GM21786 (cell line): ENCODE measurements around the gene PPP1R10.

Experiments
- ATAC-seq: cut with Tn5 transposase; IDR thresholded peaks from one replicate; pipeline ENCODE4 v1.9.1; 2021; ENCODE audit not compliant: unreplicated experiment

PPP1R10 gene

DNA sequence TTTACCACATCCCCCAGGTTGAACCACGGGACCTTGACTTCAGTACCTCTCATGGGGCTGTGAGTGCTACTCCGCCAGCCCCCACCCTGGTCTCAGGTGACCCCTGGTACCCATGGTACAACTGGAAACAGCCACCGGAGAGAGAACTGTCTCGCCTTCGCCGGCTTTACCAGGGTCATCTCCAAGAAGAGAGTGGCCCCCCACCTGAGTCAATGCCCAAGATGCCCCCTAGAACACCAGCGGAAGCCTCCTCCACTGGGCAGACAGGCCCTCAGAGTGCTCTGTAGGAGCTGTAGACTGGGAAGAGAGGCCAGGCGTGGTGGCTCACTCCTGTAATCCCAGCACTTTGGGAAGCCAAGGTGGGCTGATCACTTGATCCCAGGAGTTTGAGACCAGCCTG is 8.5 kb upstream of the PPP1R10 start:
- no peak for ATAC-seq

DNA sequence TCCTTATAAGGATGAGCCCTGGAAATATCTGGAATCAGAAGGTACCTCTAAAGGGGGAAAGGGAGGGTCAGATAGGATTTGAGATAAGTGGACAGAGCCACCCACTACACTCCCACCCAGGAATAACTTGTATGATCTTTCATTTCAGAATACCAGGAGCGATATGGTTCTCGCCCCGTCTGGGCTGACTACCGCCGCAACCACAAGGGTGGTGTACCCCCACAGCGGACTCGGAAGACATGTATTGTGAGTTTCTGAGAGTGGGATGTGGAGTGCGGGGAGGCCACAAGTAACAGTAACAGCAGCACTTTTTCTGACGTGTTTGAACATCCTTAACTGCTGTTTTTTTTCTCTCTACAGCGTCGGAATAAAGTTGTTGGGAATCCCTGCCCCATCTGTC is 2.5 kb upstream of the PPP1R10 start:
- ATAC-seq, result no peak

DNA sequence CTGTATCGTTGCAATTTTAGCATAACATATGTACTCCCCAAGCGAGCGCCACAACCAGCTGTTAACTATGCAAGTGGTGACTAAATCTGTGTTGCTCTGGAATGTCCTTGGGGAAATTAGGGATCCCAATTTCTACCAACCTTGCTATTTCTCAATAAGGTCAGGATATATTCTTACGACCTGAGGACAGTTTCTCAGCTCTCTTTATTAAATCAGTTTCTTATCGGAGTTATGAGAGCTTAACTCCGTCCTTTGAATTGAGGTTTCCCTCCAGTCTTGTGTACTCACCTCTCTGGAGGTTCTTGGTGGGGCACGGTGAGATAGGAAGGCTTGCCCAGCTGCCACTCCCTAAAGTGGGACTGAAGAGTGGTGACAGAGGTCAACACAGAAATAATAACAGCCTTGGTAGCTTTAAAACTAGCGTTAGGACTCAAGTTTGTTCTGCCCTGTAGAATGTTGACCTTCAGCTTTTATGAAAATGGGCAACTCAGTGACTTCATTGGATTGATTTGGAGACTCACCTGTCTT is 1.3 kb upstream of the PPP1R10 start:
- ATAC-seq, result no peak

DNA sequence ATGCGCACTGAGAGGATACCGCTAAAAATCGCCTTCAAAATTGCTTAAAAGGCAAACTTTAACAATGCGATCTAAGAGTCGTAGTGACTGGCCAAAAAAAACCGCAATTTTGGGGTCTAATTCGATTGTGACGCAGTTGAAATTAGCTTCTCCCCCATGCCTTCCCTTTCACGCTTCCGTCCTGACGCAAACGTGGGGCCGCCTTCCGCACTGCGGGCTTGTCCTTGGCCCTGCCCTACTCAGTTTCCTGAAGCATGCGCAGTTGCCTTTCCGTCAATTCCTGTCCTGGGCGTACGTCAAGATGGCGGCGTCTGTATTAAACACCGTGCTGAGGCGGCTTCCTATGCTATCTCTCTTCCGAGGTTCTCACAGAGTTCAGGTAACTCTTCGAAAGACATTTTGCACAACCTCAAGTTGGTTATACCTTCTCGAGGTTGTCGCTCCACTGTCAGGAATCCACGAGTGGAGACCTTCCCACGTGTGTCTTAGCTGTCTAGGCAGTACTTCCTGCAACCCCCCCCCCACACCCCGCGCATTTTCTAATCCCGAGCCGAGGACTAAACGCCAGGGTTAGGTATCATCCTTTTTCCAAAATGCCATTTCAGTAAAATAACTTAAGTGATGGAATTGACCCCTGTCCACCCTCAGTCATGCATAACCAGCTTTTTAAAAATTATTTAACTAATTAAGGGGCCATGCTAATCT is 674 bp upstream of the PPP1R10 start, which contains the start of gene MRPS18B:
Gene MRPS18B (plus strand): TSS at position 276 of the 705 bp plus-strand sequence. CDS start 26 bp downstream, at position 302.
- ATAC-seq, result peak; percentile 73

DNA sequence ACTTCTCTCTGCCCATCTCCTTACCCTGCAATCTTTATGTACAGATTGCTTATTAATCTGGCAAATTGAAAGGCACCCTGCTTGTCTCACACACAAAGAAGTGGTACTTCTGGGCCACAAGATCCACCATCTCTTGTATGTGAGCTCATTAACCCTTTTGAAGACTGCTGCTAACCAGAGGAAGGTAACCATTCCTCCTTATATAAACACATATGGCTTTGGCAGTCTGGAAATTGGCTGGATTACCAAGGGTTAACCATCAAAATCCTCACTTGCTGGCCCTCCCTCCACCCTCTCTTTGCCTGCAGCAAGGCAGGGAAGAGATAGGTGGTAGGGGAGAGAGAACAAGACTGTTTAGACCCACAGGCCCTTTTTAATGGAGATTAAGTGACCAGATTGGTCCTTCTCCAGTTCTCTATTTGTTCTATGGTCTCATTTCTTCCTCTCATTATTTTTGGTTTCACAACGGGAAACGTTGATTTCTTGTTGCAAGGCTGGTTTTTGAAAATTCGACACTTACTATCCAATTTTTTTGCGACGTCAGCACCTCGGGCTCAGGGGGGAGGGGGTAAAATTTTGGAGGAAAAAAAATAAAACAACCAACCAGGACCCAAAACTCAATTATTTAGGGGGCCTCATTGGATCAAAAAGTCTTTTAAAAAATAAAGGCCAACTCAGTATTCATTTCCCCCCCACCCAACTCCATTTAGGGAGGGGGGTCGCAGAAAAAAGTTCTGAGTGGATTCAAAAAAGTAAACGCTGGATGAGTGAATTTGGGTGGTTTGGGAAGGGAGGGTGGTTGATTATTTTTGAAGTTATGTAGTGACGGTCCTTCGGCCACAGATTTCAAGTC is 859 bp downstream of the PPP1R10 start:
- ATAC-seq, result no peak

DNA sequence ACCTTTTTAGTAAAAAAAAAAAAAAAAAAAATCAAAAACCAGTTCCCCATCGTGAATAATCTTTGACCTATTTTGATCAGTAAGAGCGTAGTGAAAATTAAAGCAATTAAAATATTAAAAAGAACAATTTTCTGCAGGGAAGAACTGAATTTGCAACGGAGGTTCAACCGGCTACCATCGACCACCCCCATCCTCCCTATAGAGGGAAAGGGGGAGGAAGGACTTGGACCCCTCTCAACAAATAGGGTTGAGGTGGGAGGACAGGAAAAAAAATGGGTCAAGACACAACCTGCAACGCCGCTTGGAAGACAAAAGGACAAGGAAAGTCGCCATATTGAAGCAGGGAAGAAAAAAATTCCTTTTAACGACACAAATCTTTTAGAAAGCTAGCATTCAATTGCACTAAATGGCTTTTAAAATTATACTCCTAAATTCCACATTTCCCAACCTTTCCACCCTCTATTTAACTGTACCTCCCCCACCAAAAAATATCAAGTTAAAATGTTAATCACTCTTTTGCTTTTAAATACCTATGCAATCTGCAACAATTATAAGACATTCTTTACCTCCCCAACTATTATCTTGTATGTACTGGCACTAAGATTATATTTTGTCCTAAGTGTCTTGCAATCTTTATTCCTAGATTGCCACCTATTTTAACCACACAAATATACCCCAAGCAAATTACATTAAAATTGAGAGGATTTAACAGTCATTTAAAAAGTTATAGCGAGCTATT is 1.7 kb downstream of the PPP1R10 start:
- ATAC-seq, result no peak

DNA sequence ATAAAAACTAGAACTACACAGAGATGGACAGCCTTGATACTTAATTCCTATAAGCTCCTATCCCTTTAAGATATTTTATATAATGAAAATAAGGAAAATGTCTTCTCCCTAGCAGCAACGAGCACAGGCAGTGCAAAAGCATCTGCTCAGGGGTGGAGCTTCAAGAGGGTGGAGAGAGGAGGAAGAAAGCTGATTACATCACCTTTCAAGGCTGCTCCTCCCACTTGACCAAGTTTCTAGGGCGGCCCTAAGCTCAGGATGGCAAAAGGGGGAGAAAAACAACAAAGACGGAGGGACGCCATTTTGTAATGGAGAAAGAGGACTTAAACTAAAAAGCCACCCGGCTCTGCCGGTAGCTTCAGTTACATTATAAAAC is 2.2 kb downstream of the PPP1R10 start:
- ATAC-seq, result peak; percentile 54

DNA sequence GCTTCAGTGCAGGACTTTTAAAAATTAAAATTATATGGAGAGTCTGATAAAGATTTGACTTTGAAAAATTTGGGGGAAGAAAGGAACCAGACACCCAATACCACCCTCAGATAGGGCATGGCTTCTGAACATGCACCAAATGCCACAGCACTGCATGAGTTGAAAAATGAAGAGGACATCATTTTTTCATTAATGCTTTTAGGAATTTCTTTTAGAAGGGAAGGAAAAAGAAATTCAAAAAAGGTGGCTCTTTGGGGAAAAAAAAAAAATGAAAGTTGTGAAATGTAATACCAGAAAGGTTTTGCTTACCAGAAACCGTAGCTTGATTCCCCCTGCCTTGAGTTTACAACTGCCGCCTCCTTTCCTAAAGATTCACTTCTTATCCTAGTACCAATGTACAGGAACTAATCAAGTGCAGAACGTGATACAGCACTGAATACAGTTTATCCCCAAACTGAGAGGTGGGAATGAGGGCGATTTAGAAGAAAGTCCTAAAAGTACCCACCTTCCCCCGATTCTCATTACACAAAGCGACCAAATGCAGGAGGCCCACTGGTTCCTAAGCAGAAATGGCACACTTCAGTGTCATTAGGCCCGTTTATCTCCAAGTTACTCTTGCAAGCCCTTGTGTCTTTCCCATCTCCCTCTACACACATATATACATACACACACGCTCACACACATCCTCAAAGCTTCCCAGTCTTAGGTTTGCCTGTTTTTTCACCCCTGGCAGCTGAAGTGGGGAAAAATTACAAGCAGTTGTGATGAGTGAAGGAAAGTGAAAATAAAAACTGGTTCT is 2.8 kb downstream of the PPP1R10 start:
- ATAC-seq, result no peak

DNA sequence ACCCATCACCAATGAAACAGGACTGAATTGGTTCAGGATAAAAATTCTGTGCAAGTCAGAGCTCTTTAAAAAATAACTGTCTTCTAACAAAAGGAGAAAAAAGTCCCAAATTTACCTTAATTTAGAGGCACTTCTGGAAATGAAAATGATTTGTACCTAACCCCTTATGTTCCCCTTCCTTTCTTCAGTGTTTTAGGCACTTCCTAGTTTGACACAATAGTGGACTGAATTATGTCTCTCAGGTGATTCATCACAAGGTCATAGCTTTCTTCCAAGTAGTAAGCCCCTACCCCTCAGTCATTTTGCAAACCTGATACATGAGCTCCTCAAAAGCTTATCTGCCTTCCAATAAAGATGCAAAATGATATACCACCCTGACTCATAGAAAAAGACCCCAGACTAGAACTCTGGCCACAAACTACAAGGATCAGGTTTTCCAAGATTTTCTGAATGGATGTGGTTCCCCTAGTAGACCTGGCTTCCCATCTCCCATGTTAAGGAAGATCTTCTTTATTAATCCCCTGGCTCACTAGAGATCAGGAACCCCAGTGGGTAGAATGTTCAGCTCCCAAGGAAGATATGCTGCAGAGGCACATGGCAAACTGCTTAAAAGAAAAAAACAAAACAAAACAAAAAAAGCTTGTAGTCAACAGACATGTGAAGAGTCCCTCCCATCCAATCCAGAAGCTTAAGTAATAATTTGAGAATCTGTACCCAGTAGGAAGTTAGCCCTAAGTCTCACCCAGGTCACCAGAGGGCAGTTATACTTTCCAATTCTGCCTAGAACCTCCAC is 3.6 kb downstream of the PPP1R10 start:
- no peak for ATAC-seq

DNA sequence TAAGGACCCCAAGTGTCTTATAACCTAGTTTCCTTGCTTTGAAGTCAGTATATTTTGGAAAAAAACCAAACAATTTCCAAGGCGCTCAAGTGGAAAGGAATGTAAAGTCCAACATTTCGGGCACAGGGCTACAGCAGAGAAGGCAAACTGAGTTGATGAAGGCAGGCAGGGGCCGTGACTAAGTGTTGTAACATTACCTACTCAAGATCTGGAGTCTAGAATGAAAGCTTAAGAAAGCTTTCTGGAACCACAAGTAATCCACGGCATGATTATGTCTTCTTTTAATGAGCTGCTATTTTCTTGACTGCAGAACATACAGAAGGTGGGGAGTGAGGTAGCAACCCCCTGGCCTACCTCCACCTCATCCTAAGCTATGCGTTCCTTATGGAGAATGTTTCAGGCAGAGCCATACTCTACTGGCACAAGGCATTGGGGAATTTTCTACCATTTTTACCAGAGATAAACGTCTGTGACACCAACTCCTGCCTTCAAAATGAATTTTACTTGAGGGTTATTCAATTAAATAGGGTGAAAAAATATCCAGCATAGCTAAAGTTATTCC is 4.3 kb downstream of the PPP1R10 start:
- no peak for ATAC-seq

DNA sequence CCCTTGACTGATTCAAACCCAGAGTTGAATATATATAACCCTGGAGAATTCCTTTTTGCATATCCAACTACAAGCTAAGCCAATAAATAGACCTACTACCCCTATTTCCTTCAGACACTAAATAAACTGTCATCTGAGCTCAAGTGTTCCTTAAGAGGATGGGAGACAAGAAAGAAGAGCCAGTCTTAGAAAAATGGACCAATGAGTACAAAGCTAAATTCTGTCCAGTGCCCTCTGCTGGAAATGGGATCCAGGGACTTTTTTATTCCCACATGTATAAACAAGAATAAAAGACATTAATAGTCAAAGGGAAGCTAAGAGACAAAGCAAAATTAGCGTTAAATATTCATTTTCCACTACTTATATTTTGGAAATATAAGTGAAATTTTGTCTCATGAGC is 4.8 kb downstream of the PPP1R10 start:
- ATAC-seq, result no peak

DNA sequence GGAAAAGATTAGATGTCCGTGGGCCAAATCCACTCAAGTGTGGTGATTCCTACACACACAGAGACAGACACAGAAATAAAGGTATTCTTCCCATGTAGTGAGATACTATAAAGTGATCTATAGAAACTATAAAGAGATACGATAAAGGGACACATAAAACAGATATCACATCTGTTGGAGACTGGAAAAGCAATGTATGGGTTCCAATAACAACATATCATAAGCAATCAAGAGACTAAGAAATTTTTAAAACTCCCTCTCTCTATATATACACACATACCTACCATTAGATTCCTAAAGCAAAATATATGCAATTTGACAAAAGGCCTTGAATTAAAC is 5.2 kb downstream of the PPP1R10 start:
- no peak for ATAC-seq

DNA sequence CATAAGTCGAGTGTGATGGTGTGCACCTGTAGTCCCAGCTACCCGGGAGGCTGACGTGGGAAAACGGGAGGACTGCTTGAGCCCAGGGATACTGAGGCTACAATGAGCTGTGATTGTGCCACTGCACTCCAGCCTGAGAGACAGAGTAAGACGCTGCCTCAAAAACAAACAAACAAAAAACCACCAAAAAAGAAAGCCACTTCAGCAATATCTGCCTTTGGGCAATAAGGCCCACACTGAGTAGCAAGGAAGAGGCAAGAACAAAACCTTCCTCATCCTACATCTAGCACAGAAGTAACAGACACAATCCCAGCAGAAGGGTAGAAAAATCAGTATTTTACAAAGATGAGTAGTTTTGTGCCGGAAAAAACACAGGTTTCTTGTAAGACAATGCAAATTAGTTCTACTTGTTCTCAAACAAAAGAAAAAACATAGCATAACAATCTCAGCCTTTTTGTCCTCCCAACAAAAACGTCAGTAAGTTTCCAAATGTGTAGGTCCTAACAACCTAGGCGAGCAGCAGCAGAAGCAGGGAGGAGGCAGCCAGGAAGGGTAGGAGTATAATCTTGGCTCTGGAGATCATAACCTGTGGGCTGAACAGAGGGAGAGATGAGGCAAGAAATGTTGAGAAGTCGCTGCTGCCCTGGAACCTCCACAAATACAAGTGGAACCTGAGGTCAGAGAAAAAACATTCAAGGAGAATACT is 5.7 kb downstream of the PPP1R10 start:
- ATAC-seq, result no peak

DNA sequence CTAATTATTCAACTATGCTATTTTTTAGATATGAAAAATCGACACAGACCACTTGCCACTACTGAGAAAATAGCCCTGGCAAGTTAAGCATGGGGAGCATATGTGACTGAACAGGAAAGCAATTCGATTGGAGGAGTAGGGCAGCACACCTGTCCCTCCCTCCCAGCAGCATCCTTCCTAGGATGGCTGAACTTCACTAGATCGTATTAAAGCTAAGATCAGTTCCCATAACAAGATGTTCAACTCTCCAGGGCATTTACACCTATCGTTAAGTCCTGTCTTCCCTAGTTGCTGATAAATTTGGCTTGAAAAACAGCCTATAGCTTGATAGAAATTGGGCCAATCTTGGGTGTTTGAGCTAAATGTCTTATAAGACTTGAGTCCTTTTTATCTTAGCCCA is 7.0 kb downstream of the PPP1R10 start:
- no peak for ATAC-seq

DNA sequence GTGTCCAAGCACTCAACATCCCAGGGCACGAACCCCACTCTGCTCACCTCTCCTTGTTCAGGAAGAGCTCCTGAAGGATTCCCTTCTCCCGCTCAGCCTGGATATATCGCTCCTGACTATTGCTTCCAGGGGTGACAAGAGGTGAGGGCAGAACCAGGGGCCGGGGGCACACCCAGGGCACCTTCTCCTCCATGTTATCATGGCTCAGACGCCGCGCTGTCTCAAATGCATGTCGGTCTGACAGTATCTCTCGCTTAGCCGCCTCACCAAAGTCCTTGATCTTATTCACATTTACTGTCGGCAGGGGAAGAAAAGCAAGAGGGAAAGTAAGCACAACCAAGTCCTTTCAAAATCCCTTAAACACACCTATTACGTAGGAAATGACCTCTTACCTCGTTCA is 13.1 kb downstream of the PPP1R10 start:
- no peak for ATAC-seq

DNA sequence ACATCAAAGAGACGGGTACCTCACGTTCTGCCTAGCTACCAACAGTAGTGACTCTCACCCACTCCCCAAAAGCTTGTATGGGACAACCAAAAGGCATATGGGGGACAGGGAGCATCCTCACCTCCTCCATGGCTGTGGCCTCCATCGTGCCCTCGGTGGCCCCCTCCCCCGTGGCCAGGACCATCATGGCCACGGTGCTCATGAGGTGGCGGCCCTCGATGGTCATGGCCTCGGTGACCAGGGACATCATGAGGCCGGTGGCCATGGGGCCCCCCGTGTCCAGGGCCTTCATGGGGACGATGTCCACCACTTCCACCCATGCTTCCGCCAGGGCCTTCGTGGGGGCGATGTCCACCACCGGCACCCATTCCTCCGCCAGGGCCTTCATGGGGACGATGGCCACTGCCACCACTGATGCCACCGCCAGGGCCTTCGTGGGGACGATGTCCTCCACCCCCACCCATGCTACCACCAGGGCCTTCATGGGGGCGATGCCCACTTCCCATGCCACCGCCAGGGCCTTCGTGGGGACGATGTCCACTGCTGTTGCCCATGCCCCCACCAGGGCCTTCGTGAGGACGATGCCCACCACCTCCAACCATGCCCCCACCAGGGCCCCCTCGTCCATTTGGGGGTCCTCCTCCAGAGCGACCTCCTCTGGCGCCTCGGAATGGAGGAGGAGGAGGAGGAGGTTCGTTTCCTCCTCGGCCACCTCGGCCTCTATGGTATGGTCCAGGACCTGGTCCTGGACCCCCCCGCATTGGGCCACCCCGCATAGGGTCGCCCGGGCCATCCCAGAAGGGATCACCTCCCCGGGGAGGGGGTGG is 15.0 kb downstream of the PPP1R10 start:
- no peak for ATAC-seq

DNA sequence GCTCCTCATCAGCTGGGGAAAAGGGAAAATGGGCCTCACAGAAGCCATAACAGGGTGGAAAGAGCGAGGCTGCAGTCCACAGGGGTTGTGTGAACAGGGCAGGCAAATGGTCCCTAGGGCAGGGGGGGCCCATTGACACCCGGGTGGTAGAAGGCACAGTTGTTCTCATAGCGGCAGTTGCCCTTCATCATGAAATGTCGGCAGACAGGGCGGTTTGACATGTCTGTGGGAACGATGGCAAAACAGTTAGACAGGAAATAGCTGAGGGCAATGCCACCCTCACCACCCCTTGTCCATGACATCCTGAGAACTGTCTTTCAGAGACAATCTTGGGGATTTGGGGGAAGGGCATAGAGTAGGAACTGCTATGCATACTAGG is 15.6 kb downstream of the PPP1R10 start:
- no peak for ATAC-seq

DNA sequence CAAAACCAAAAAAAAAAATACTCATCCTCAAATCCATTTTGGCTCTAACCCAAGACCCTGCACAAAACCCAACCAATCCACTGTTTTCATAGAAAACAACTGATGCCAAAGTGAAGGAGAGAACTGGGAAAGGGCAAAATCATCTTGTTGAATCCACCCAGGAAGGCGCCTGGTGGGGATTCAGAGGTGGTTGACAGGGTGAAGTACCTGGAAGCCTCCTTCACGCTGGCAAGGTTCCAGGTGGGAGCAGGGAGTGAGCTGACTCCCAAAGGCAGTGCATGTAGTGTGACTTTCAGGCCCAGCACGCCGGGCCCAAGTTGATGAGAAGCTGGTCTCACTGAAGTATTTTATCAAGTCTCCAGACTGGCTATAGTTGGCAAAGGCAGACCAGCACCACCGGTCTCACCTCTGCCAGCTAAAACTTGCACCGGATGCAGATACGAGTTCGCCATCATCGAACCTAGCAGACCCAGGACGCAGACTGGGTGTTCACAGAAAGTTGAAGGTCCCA is 16.5 kb downstream of the PPP1R10 start:
- no peak for ATAC-seq
